GM21529 (cell line): ENCODE measurements around the gene BLVRA.

ENCODE experiments used
- ATAC-seq: cut with Tn5 transposase; IDR thresholded peaks from one replicate; pipeline ENCODE4 v1.9.1; 2021; ENCODE audit not compliant: unreplicated experiment

The BLVRA gene

DNA sequence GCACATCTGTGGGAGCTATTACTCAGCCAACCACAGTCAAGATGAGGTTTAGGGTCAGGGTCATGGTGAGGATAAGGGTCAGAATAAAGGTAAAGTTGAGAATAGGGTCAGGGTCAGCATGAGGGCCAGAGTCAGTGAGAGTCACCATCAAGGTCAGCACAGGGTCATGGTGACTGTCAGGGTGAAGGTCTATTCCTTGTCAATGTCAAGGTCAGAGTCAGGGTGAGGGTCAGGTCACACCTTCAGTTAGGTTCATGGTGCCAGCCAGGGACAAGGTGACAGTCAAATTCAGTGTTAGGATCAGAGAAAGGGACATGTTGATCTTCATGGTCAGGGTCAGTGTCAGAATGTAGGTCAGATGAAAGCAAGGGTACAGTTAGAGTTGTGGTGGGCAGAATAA, 96.7 kb downstream of the BLVRA start:
- no peak for ATAC-seq

DNA sequence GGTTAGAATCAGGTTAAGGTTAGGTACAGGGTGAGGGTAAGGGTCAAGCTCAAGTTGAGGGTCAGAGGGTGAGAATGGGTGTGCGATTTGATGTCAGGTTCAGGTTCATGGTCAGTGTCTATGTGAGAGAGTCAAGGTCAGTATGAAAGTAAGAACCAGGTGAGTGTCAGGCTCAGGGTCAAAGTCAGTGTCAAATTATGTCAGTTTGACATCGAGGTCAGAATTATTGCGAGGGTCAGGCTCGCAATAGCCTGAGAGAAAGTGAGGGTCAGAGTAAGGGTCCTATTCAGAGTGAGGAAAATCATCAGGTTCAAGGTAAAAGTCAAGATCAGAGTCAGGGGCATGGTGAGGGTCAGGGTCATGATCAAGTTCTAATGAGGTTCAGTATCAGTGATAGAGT, 97.8 kb downstream of the BLVRA start:
- no peak for ATAC-seq
